HG02798 (cell line): Measurements from ENCODE around the gene PPA2.

ENCODE experiments used
- ATAC-seq: cut with Tn5 transposase; IDR thresholded peaks from one replicate; pipeline ENCODE4 v1.9.1; 2021; ENCODE audit warnings: mild to moderate bottlenecking; ENCODE audit not compliant: unreplicated experiment, poor library complexity

The PPA2 gene

GRCh38 chr4:105400901-105401677, 72.8 kb downstream of the PPA2 start:
- no peak for ATAC-seq

GRCh38 chr4:105399532-105400161, 74.2 kb downstream of the PPA2 start:
- ATAC-seq = no peak

GRCh38 chr4:105392858-105393257, 81.0 kb downstream of the PPA2 start:
- no peak for ATAC-seq

- no peak for ATAC-seq
These were observed 84.7 kb downstream of the PPA2 start for GRCh38 chr4:105389167-105389566.

- no peak for ATAC-seq
These were observed 86.4 kb downstream of the PPA2 start for GRCh38 chr4:105387466-105387865.

GRCh38 chr4:105386012-105386411, 87.8 kb downstream of the PPA2 start:
- no peak for ATAC-seq

- no peak for ATAC-seq
These were observed 99.8 kb downstream of the PPA2 start for GRCh38 chr4:105374071-105374470.

- ATAC-seq = no peak
These were observed 100.5 kb downstream of the PPA2 start for GRCh38 chr4:105373324-105373723.

- no peak for ATAC-seq
These were observed 103.9 kb downstream of the PPA2 start for GRCh38 chr4:105369988-105370387.

GRCh38 chr4:105361053-105361452, 112.8 kb downstream of the PPA2 start:
- no peak for ATAC-seq

GRCh38 chr4:105357258-105357980, 116.4 kb downstream of the PPA2 start:
- no peak for ATAC-seq

GRCh38 chr4:105356194-105356593, 117.7 kb downstream of the PPA2 start:
- no peak for ATAC-seq

GRCh38 chr4:105352826-105353225, 121.0 kb downstream of the PPA2 start:
- peak; percentile 85 for ATAC-seq

- ATAC-seq = no peak
These were observed 122.0 kb downstream of the PPA2 start for GRCh38 chr4:105351861-105352260.

GRCh38 chr4:105350859-105351490, 122.9 kb downstream of the PPA2 start:
- ATAC-seq = no peak

GRCh38 chr4:105348719-105349118, 125.1 kb downstream of the PPA2 start:
- no peak for ATAC-seq

- no peak for ATAC-seq
These were observed 127.0 kb downstream of the PPA2 start for GRCh38 chr4:105346869-105347268.

- ATAC-seq = no peak
These were observed 128.0 kb downstream of the PPA2 start for GRCh38 chr4:105345838-105346237.

GRCh38 chr4:105345358-105345757, 128.5 kb downstream of the PPA2 start:
- ATAC-seq = no peak

GRCh38 chr4:105344141-105344540, 129.7 kb downstream of the PPA2 start:
- no peak for ATAC-seq
